Right lung (tissue), 5 donors: Measurements from ENCODE around the gene CCDC85C. TPM values are rescaled to one million over a fixed set of nuclear protein-coding genes. Genes with fewer than 3 reads are reported as not detected.

Source experiments
- DNase-seq, 2 donors: peaks; one replicate each; pipeline ENCODE4 v3.0.0-alpha.2; 2013
- polyA plus RNA-seq, 5 donors: library from polyadenylated mRNA; unstranded; fragments of 120-200 nt; gene quantifications; one replicate each; pipeline versions ENCODE4 v1.2.1 to v1.2.3, GENCODE V29; 2013; ENCODE audit warnings: inconsistent platforms in 1 of 5, low replicate concordance in 1 of 5; ENCODE audit not compliant: insufficient read length in 5 of 5, insufficient read depth in 1 of 5

Gene CCDC85C
- polyA plus RNA-seq, 5 donors, result 6.4 to 17.5 (median 11.1) TPM

- no peak for DNase-seq
These were observed 80.3 kb downstream of the CCDC85C start for GRCh38 chr14:99523704-99524055.

GRCh38 chr14:99522934-99523703, 80.9 kb downstream of the CCDC85C start:
- no peak for DNase-seq

- DNase-seq, result no peak
These were observed 81.5 kb downstream of the CCDC85C start for GRCh38 chr14:99522457-99522891.

GRCh38 chr14:99522025-99522401, 82.0 kb downstream of the CCDC85C start:
- DNase-seq, result no peak

- DNase-seq, result no peak
These were observed 82.6 kb downstream of the CCDC85C start for GRCh38 chr14:99521176-99522024.

GRCh38 chr14:99520571-99521081, 83.4 kb downstream of the CCDC85C start:
- no peak for DNase-seq

GRCh38 chr14:99519931-99520421, 84.0 kb downstream of the CCDC85C start:
- DNase-seq, result no peak

GRCh38 chr14:99519347-99519881, 84.6 kb downstream of the CCDC85C start:
- DNase-seq, result no peak

GRCh38 chr14:99518441-99519346, 85.3 kb downstream of the CCDC85C start:
- peak; percentile 38 to 52 for DNase-seq

GRCh38 chr14:99517643-99518381, 86.2 kb downstream of the CCDC85C start:
- no peak for DNase-seq

- no peak for DNase-seq
These were observed 87.0 kb downstream of the CCDC85C start for GRCh38 chr14:99516871-99517642.

- no peak for DNase-seq
These were observed 87.7 kb downstream of the CCDC85C start for GRCh38 chr14:99516156-99516870.

GRCh38 chr14:99515301-99516155, 88.5 kb downstream of the CCDC85C start:
- DNase-seq, result no peak

- DNase-seq, result no peak
These were observed 89.3 kb downstream of the CCDC85C start for GRCh38 chr14:99514552-99515300.

- no peak for DNase-seq
These were observed 90.0 kb downstream of the CCDC85C start for GRCh38 chr14:99513946-99514551.

- no peak for DNase-seq
These were observed 90.8 kb downstream of the CCDC85C start for GRCh38 chr14:99513183-99513694.
